GM23338 (cell line): ENCODE results near the gene CMIP. TPM values are rescaled to one million over a fixed set of nuclear protein-coding genes. Genes with fewer than 3 reads are reported as not detected.

ENCODE experiments used
- ATAC-seq: fragments of 200-7000 bp; cut with Tn5 transposase; 3 replicates; pipeline ENCODE4 v1.9.1; 2020
- DNase-seq: peaks from one replicate; pipeline ENCODE4 v3.0.0-alpha.2; 2015; ENCODE audit warnings: low spot score
- H2AFZ ChIP-seq: fragments of 200-600 bp; sonication (generic); 2 replicates; pipeline ENCODE4 v1.8.0; 2016; ENCODE audit warnings: antibody characterized with exemption, mild to moderate bottlenecking, moderate library complexity
- H3F3A ChIP-seq: fragments of 200-600 bp; sonication (generic); replicated peaks from 2 replicates; pipeline ENCODE4 v1.8.0; 2017; ENCODE audit warnings: antibody characterized with exemption, mixed run types, low read depth
- H3K27ac ChIP-seq: fragments of 200-600 bp; sonication (generic); 2 replicates; pipeline ENCODE4 v1.6.1; 2016; ENCODE audit warnings: low read depth
- H3K27me3 ChIP-seq: fragments of 200-600 bp; sonication (generic); 2 replicates; pipeline ENCODE4 v1.8.0; 2016; ENCODE audit warnings: mild to moderate bottlenecking, mixed run types, moderate library complexity; ENCODE audit not compliant: insufficient read depth
- H3K36me3 ChIP-seq: fragments of 200-600 bp; sonication (generic); 2 replicates; pipeline ENCODE4 v1.8.0; 2016; ENCODE audit warnings: mild to moderate bottlenecking; ENCODE audit not compliant: insufficient read depth
- H3K4me1 ChIP-seq: fragments of 200-600 bp; sonication (generic); 2 replicates; pipeline ENCODE4 v1.8.0; 2016; ENCODE audit warnings: mild to moderate bottlenecking, moderate library complexity; ENCODE audit not compliant: insufficient read depth
- H3K4me2 ChIP-seq: fragments of 200-600 bp; sonication (generic); 2 replicates; pipeline ENCODE4 v1.7.1; 2017; ENCODE audit warnings: mixed run types
- H3K4me3 ChIP-seq: fragments of 200-600 bp; sonication (generic); 2 replicates; pipeline ENCODE4 v1.6.1; 2016; ENCODE audit warnings: mixed run types
- H3K79me2 ChIP-seq: fragments of 200-600 bp; sonication (generic); replicated peaks from 2 replicates; pipeline ENCODE4 v1.8.0; 2017; ENCODE audit warnings: mild to moderate bottlenecking; ENCODE audit not compliant: insufficient read depth
- H3K9me2 ChIP-seq: fragments of 200-600 bp; sonication (generic); 2 replicates; pipeline ENCODE4 v1.8.0; 2017; ENCODE audit not compliant: insufficient read depth
- H4K20me1 ChIP-seq: fragments of 200-600 bp; sonication (generic); replicated peaks from 2 replicates; pipeline ENCODE4 v1.8.0; 2017; ENCODE audit warnings: mild to moderate bottlenecking; ENCODE audit not compliant: insufficient read depth
- H3K27ac Mint-ChIP-seq: 2 replicates; pipeline ENCODE4 v1.8.0; 2020; ENCODE audit warnings: inconsistent platforms, mild to moderate bottlenecking, moderate library complexity, mixed read lengths
- H3K27me3 Mint-ChIP-seq: 3 replicates; pipeline ENCODE4 v1.8.0; 2022; ENCODE audit warnings: low read depth, mild to moderate bottlenecking, moderate library complexity, mixed read lengths, inconsistent platforms; ENCODE audit not compliant: insufficient read depth, poor library complexity
- H3K36me3 Mint-ChIP-seq: 3 replicates; pipeline ENCODE4 v1.8.0; 2021; ENCODE audit warnings: low read depth, mild to moderate bottlenecking, inconsistent platforms, moderate library complexity, mixed read lengths
- H3K4me1 Mint-ChIP-seq: 3 replicates; pipeline ENCODE4 v1.8.0; 2020; ENCODE audit warnings: mild to moderate bottlenecking, inconsistent platforms, mixed read lengths
- H3K4me3 Mint-ChIP-seq: 3 replicates; pipeline ENCODE4 v1.8.0; 2021; ENCODE audit warnings: moderate library complexity, mild to moderate bottlenecking, inconsistent platforms, mixed read lengths
- H3K9me3 Mint-ChIP-seq: 3 replicates; pipeline ENCODE4 v1.8.0; 2020; ENCODE audit warnings: moderate library complexity, mild to moderate bottlenecking, inconsistent platforms, mixed read lengths
- CREB1 ChIP-seq: fragments of 250-450 bp; sonication (Bioruptor Pico); IDR thresholded peaks from 2 replicates; pipeline ENCODE4 v1.5.0; 2020; ENCODE audit warnings: low read depth, mild to moderate bottlenecking, moderate library complexity
- EZH2phosphoT487 ChIP-seq: fragments of 200-600 bp; sonication (generic); IDR thresholded peaks from one replicate; pipeline ENCODE4 v1.8.1; 2018; ENCODE audit warnings: antibody characterized with exemption; ENCODE audit not compliant: unreplicated experiment
- JUNB ChIP-seq: IDR thresholded peaks from one replicate; pipeline ENCODE4 v1.6.1; 2016; ENCODE audit warnings: antibody characterized with exemption; ENCODE audit not compliant: unreplicated experiment
- NANOG ChIP-seq: IDR thresholded peaks from 2 replicates; pipeline ENCODE4 v1.6.1; 2016; ENCODE audit warnings: antibody characterized with exemption, borderline replicate concordance
- POLR2AphosphoS5 ChIP-seq: IDR thresholded peaks from 2 replicates; pipeline ENCODE4 v1.6.1; 2016; ENCODE audit warnings: antibody characterized with exemption, low read depth
- REST ChIP-seq: IDR thresholded peaks from one replicate; pipeline ENCODE4 v1.6.1; 2018; ENCODE audit warnings: antibody characterized with exemption; ENCODE audit not compliant: unreplicated experiment
- STAT1 ChIP-seq: IDR thresholded peaks from one replicate; pipeline ENCODE4 v1.6.1; 2016; ENCODE audit warnings: antibody characterized with exemption; ENCODE audit not compliant: unreplicated experiment
- ZNF331 ChIP-seq: fragments of 250-450 bp; sonication (Bioruptor Pico); IDR thresholded peaks from 2 replicates; pipeline ENCODE4 v1.5.0; 2020; ENCODE audit warnings: low read depth, mild to moderate bottlenecking, moderate library complexity
- ZNF462 ChIP-seq: fragments of 250-450 bp; sonication (Bioruptor Pico); IDR thresholded peaks from 2 replicates; pipeline ENCODE4 v1.5.0; 2020; ENCODE audit warnings: mild to moderate bottlenecking, moderate library complexity
- polyA plus RNA-seq: library from polyadenylated mRNA; unstranded; fragments of >200 nt; fragmentation: Nextera tagmentation; extraction: Ambion mirVana; gene quantifications from 2 replicates; pipeline ENCODE4 v1.2.1, GENCODE V29; 2016
- total RNA-seq: library from RNA; depleted of rRNA; stranded (reverse); fragments of >200 nt; shearing (Covaris generic); gene quantifications from 2 replicates; pipeline ENCODE4 v1.2.3, GENCODE V29; 2014

The CMIP gene
- total and polyA plus RNA-seq, 2 experiments from 2014 or later: 9.5 to 62.3 TPM

DNA sequence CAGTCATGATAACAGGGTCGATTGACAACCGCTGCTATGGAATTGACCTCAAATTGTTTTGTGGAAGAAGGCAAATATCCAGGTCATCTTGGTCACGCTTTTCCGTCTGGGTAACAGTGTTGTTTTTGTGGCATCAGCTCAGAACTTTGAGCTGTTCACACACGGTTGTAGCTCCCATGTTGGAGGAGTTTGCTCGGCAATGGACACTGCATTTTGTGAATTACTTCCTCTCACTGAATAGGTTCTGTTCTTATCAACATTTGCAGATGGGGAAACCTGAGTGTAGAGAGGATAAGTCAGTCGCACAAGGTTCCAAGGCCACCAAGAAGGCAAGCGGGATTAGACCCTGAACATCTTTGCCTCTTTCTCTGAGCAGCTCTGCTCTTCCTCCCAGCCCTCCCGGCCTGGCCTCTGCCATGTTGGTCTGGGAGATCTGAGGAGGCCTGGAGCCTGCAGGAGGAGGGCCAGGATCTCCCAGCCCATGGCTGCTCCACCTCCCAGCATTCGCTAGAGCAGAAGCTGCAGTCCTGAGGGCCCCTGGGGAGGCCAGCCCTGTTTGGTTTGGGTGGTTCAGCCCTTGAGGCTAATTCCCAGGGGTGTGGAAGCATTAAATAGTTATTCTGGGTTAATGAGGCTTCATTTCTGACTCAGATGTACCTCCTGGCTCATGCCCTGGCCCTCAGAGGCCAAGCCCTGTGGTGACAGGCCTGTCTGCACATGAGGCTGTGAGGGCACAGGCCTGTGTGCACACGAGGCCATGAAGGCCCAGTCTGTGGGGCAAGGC lies 180.3 kb downstream of the CMIP start:
- Histone ChIP-seq H3K9me2 (no peaks in the 10 kb centered on the region), H3K4me2 (no peak overlapping the region), H3K27ac (no peak overlapping the region; the same call in 1 of the 2 replicates), H4K20me1 (no peaks in the 10 kb centered on the region; the same call in 1 of the 2 replicates), H3K79me2 (peaks cover 10% of the 10 kb centered on the region), H2AFZ (no peak overlapping the region), H3F3A (no peaks in the 10 kb centered on the region), H3K4me1 (no peaks in the 10 kb centered on the region), H3K4me3 (no peak overlapping the region), H3K27me3 (no peaks in the 10 kb centered on the region), H3K36me3 (no peaks in the 10 kb centered on the region)
- H3K4me3 Mint-ChIP-seq: no peak overlapping the region
- no peaks in the 10 kb centered on the region for H3K9me3 Mint-ChIP-seq
- peaks cover 5% of the 10 kb centered on the region for H3K27me3 Mint-ChIP-seq
- peaks cover 7% of the 10 kb centered on the region for H3K4me1 Mint-ChIP-seq
- no peak for ATAC-seq
- TF ChIP-seq REST (no peak), STAT1 (no peak)
- H3K27ac Mint-ChIP-seq: no peak overlapping the region; the same call in 1 of the 2 replicates
- H3K36me3 Mint-ChIP-seq: peaks cover 3% of the 10 kb centered on the region; the same call in 1 of the 3 replicates
- no peak for DNase-seq

GRCh38 chr16:81625544-81626153 lies 181.0 kb downstream of the CMIP start:
- no peaks in the 10 kb centered on the region for H3K9me2 ChIP-seq
- H3K4me1 ChIP-seq: no peaks in the 10 kb centered on the region
- peaks cover 10% of the 10 kb centered on the region for H3K79me2 ChIP-seq
- H3F3A ChIP-seq: no peaks in the 10 kb centered on the region
- H3K27ac ChIP-seq: no peak overlapping the region
- no peaks in the 10 kb centered on the region; the same call in 1 of the 2 replicates for H4K20me1 ChIP-seq
- Mint-ChIP-seq H3K36me3 (peaks cover 3% of the 10 kb centered on the region; the same call in 1 of the 3 replicates), H3K4me3 (no peak overlapping the region), H3K27ac (no peak overlapping the region; the same call in 1 of the 2 replicates), H3K4me1 (peaks cover 9% of the 10 kb centered on the region), H3K27me3 (peaks cover 2% of the 10 kb centered on the region), H3K9me3 (no peaks in the 10 kb centered on the region)
- no peaks in the 10 kb centered on the region for H3K27me3 ChIP-seq
- ATAC-seq: no peak
- H3K4me2 ChIP-seq: no peak overlapping the region
- H2AFZ ChIP-seq: no peak overlapping the region
- no peak overlapping the region for H3K4me3 ChIP-seq
- no peak for DNase-seq
- no peaks in the 10 kb centered on the region for H3K36me3 ChIP-seq
- TF ChIP-seq ZNF331 (CRISPR knock-in tag) (no peak), STAT1 (no peak), EZH2phosphoT487 (no peak), NANOG (no peak), POLR2AphosphoS5 (no peak), ZNF462 (CRISPR knock-in tag) (no peak), JUNB (no peak), CREB1 (CRISPR knock-in tag) (no peak)
